ENCODE results near the gene ENOX1. TPM values are rescaled to one million over a fixed set of nuclear protein-coding genes. Genes with fewer than 3 reads are reported as not detected.
A peak's percentile ranks its signal among the peaks of the same experiment; 100 is the strongest.

Gene ENOX1
- total and polyA plus RNA-seq, 2 donors, result 4.0 to 5.7 TPM

DNA sequence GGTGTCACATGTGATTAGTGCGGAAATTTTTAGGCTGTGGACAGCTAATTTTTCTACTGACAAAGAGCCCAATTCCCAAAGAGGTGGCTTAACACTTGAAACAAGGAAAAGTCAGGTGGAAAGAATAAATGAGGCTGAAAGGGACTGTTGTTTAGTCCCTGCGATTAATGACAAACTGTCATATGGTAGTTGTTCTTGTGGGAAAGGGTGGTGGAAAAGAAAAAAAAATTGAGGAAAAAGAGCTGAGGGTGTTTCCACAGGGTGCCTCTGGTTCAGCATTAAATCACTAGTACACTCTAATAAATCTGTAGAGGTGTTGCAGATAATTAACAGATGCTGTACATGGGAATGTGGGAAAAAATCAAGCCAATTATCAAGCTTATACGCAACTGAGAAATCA, 462.6 kb downstream of the ENOX1 start:
- H3K9me3 ChIP-seq (ENCODE audit: control insufficient read depth in 2 of 2, insufficient read depth in 1 of 2, low read length in 1 of 2), result no peaks in the 10 kb centered on the region
- H3K36me3 ChIP-seq (ENCODE audit: control insufficient read depth in 2 of 2, insufficient read depth in 2 of 2, low read length in 1 of 2), result no peaks in the 10 kb centered on the region
- no peak overlapping the region for H3K27ac ChIP-seq (ENCODE audit: low read depth in 1 of 2, low read length in 1 of 2)
- no peaks in the 10 kb centered on the region for H3K4me1 ChIP-seq (ENCODE audit: control insufficient read depth in 2 of 2, insufficient read depth in 2 of 2, low read length in 2 of 2)
- DNase-seq (ENCODE audit: low read depth in 6 of 9, low spot score in 9 of 9), result no peak
- WGBS, result 83% methylated on average over 3 of the region's 3 CpGs
- H3K4me3 ChIP-seq (ENCODE audit: low read length in 2 of 2), result no peak overlapping the region
- H3K27me3 ChIP-seq (ENCODE audit: control insufficient read depth in 2 of 2, insufficient read depth in 1 of 2, low read length in 1 of 2), result no peaks in the 10 kb centered on the region

DNA sequence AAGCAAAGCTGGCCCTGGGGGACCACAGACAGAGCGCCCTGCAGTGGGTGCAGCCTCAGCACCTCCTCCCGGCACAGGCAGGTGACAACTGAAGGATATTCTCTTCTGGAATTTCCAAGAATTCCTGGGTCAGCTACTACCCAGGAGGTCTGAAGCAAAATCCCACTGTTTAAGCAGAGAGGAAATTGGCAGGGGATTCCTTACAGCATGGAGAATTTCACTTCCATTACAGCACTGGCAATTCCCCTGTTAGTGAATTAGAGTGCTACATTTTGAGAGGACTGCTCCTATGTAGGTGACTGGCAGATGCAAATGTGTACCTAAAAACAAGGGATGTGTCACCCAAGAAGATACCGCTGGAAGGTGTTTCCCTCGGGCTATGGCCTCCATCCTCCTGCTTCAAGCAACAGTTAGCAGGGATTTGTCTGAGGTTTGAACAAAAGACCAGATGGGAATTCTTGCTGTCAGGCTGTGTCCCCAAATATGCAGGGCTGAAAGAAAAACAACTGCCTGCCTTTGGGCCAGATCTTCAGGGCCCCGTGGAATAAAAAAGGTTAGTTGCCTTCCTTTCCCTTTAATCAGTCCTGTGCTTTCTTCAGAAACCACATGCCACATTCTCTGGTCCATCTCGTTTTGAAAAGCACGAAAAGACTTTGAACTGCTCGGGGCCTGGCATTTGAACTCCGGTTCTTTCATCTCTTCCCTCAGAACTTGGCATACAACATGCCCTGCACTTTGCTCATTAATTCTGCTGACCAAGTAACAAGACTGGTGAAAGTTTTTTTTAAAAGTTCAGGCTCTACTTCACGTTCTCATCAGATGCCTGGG, 466.9 kb downstream of the ENOX1 start:
- Histone ChIP-seq H3K4me1 (ENCODE audit: control insufficient read depth in 2 of 2, insufficient read depth in 2 of 2, low read length in 2 of 2) (peaks cover 0 to 6% of the 10 kb centered on the region in 2 donors), H3K27ac (ENCODE audit: low read depth in 1 of 2, low read length in 1 of 2) (no peak overlapping the region), H3K9me3 (ENCODE audit: control insufficient read depth in 2 of 2, insufficient read depth in 1 of 2, low read length in 1 of 2) (no peaks in the 10 kb centered on the region), H3K4me3 (ENCODE audit: low read length in 2 of 2) (no peak overlapping the region), H3K36me3 (ENCODE audit: control insufficient read depth in 2 of 2, insufficient read depth in 2 of 2, low read length in 1 of 2) (no peaks in the 10 kb centered on the region), H3K27me3 (ENCODE audit: control insufficient read depth in 2 of 2, insufficient read depth in 1 of 2, low read length in 1 of 2) (no peaks in the 10 kb centered on the region)
- no peak for DNase-seq (ENCODE audit: low read depth in 6 of 9, low spot score in 9 of 9)
- WGBS, result 92% methylated on average over 10 of the region's 10 CpGs

DNA sequence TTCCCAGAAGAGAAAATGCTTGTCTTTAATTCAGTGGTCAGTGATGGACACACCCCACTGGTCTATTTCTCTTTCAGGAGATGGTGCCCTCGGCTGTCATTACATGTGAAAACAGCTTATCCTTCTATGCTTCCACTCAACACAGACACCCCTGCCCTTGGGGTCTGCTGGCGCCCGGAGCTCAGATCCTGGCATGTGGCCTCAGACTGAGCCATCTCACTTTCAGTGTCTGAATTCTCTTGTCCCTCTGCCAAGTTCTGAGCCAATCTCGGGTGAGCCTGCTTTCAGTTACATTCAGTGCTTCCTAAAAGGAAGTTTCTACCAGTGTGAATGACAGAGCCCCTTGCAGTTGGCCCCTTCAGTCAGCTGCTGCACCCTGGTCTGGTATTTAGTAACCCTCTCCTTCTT, 469.8 kb downstream of the ENOX1 start:
- H3K36me3 ChIP-seq (ENCODE audit: control insufficient read depth in 2 of 2, insufficient read depth in 2 of 2, low read length in 1 of 2), result no peaks in the 10 kb centered on the region
- 16% methylated on average over 4 of the region's 4 CpGs for WGBS
- DNase-seq (ENCODE audit: low read depth in 6 of 9, low spot score in 9 of 9), result peak in 1 of 9 donors; percentile 12

DNA sequence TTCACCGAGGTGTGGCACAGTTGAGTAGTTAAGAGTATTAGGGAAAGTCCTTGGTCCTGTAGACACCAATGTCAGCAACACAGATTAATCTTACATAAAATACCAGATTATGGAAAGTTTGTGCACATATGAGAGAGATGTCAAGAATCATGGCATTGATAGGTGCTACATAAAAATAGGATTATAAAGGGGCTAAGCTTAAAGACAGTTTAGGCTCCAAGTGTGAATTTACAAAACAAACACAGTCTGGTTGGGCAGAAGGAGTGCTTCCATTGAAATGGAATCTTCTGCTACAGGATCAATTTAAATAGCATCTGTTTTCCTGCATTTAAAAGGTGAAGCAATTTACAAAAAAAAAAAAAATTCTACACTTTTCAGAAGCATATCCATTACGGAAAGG, 470.5 kb downstream of the ENOX1 start:
- H3K4me1 ChIP-seq (ENCODE audit: control insufficient read depth in 2 of 2, insufficient read depth in 2 of 2, low read length in 2 of 2), result peaks cover 0 to 6% of the 10 kb centered on the region in 2 donors
- no peaks in the 10 kb centered on the region for H3K9me3 ChIP-seq (ENCODE audit: control insufficient read depth in 2 of 2, insufficient read depth in 1 of 2, low read length in 1 of 2)
- WGBS, result 93% methylated on average over 2 of the region's 2 CpGs
- no peaks in the 10 kb centered on the region for H3K27me3 ChIP-seq (ENCODE audit: control insufficient read depth in 2 of 2, insufficient read depth in 1 of 2, low read length in 1 of 2)
- H3K4me3 ChIP-seq (ENCODE audit: low read length in 2 of 2), result no peak overlapping the region
- H3K36me3 ChIP-seq (ENCODE audit: control insufficient read depth in 2 of 2, insufficient read depth in 2 of 2, low read length in 1 of 2), result no peaks in the 10 kb centered on the region
- peak overlapping the region in 1 of 2 donors; percentile 31 for H3K27ac ChIP-seq (ENCODE audit: low read depth in 1 of 2, low read length in 1 of 2)
- DNase-seq (ENCODE audit: low read depth in 6 of 9, low spot score in 9 of 9), result no peak

More for the DNA sequence above, 469.8 kb downstream of the ENOX1 start:
- H3K27me3 ChIP-seq (ENCODE audit: control insufficient read depth in 2 of 2, insufficient read depth in 1 of 2, low read length in 1 of 2), result no peaks in the 10 kb centered on the region
- H3K27ac ChIP-seq (ENCODE audit: low read depth in 1 of 2, low read length in 1 of 2), result no peak overlapping the region
- H3K4me3 ChIP-seq (ENCODE audit: low read length in 2 of 2), result no peak overlapping the region
- peaks cover 0 to 6% of the 10 kb centered on the region in 2 donors for H3K4me1 ChIP-seq (ENCODE audit: control insufficient read depth in 2 of 2, insufficient read depth in 2 of 2, low read length in 2 of 2)
- H3K9me3 ChIP-seq (ENCODE audit: control insufficient read depth in 2 of 2, insufficient read depth in 1 of 2, low read length in 1 of 2), result no peaks in the 10 kb centered on the region

DNA sequence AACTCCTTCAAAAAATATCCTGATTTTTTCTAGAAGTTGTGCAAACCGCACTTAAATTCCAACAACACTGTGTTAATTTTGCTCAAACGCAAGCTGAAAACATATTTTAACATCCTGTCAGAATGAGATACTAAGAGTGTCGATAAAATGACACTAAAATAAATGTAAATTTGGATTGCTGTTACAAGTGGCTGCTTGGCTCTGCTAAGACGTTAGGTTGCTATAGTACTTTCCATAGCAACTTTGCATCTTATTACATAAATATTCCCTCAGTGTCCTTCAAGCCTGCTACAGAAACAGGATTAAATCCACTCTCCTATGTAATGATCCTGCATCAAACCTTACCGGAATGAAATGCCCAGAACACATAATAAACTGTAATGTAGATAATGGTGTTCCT, 471.2 kb downstream of the ENOX1 start:
- Histone ChIP-seq H3K4me3 (ENCODE audit: low read length in 2 of 2) (no peak overlapping the region), H3K4me1 (ENCODE audit: control insufficient read depth in 2 of 2, insufficient read depth in 2 of 2, low read length in 2 of 2) (peaks cover 0 to 6% of the 10 kb centered on the region in 2 donors), H3K36me3 (ENCODE audit: control insufficient read depth in 2 of 2, insufficient read depth in 2 of 2, low read length in 1 of 2) (no peaks in the 10 kb centered on the region), H3K27ac (ENCODE audit: low read depth in 1 of 2, low read length in 1 of 2) (no peak overlapping the region), H3K27me3 (ENCODE audit: control insufficient read depth in 2 of 2, insufficient read depth in 1 of 2, low read length in 1 of 2) (no peaks in the 10 kb centered on the region), H3K9me3 (ENCODE audit: control insufficient read depth in 2 of 2, insufficient read depth in 1 of 2, low read length in 1 of 2) (no peaks in the 10 kb centered on the region)
- 95% methylated on average over 5 of the region's 5 CpGs for WGBS
- no peak for DNase-seq (ENCODE audit: low read depth in 6 of 9, low spot score in 9 of 9)

DNA sequence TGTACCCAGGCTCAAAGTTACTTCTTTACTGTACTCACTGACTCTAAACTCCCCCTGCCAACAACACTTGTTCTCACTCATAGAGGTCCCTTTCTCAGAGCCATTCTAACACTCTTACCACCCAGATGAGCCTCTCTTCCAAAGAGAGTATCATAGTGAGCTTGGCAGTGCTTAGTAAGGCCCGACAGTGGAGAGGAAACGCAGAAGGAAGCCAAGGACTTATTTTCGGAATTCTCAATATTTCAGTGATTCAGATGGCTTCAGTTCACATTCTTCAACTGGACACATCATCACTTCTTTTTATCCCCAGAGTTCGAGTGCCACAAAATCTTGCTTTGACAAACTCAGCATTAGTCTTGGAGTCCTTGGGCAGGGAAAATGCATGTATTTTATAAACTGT, 477.5 kb downstream of the ENOX1 start:
- H3K9me3 ChIP-seq (ENCODE audit: control insufficient read depth in 2 of 2, insufficient read depth in 1 of 2, low read length in 1 of 2), result no peaks in the 10 kb centered on the region
- H3K27ac ChIP-seq (ENCODE audit: low read depth in 1 of 2, low read length in 1 of 2), result no peak overlapping the region
- H3K36me3 ChIP-seq (ENCODE audit: control insufficient read depth in 2 of 2, insufficient read depth in 2 of 2, low read length in 1 of 2), result no peaks in the 10 kb centered on the region
- no peaks in the 10 kb centered on the region for H3K4me1 ChIP-seq (ENCODE audit: control insufficient read depth in 2 of 2, insufficient read depth in 2 of 2, low read length in 2 of 2)
- H3K27me3 ChIP-seq (ENCODE audit: control insufficient read depth in 2 of 2, insufficient read depth in 1 of 2, low read length in 1 of 2), result no peaks in the 10 kb centered on the region
- 72% methylated on average over 4 of the region's 4 CpGs for WGBS
- DNase-seq (ENCODE audit: low read depth in 6 of 9, low spot score in 9 of 9), result no peak
- H3K4me3 ChIP-seq (ENCODE audit: low read length in 2 of 2), result no peak overlapping the region

DNA sequence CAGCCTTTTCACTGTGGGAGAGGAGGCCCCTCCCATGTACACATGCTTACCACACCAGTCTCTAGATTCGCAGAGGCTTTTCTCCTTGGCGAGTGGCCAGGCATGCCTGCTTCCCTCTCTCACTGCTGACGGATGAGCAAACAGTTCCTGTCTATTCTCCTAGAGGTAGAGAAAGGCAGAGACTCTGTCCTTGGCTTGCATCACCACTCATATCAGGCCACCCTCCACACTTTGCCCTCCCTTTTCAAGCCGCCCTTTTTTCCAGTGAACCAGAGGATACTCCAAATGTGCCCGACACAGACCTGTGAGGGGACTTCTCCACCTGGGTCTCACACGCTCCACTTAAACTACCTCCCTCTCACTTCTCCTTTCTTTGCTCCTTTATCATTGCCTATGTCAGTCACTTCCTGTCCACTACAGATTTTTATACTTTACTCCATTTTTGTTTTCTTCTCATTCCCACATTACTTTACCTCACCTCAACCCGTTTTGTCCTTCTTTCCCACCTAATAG, 478.8 kb downstream of the ENOX1 start:
- peak in 1 of 9 donors; percentile 22 for DNase-seq (ENCODE audit: low read depth in 6 of 9, low spot score in 9 of 9)
- H3K27me3 ChIP-seq (ENCODE audit: control insufficient read depth in 2 of 2, insufficient read depth in 1 of 2, low read length in 1 of 2), result no peaks in the 10 kb centered on the region
- H3K27ac ChIP-seq (ENCODE audit: low read depth in 1 of 2, low read length in 1 of 2), result no peak overlapping the region
- H3K36me3 ChIP-seq (ENCODE audit: control insufficient read depth in 2 of 2, insufficient read depth in 2 of 2, low read length in 1 of 2), result no peaks in the 10 kb centered on the region
- WGBS, result 23% methylated on average over 7 of the region's 7 CpGs
- H3K4me1 ChIP-seq (ENCODE audit: control insufficient read depth in 2 of 2, insufficient read depth in 2 of 2, low read length in 2 of 2), result peaks cover 0 to 9% of the 10 kb centered on the region in 2 donors
- no peaks in the 10 kb centered on the region for H3K9me3 ChIP-seq (ENCODE audit: control insufficient read depth in 2 of 2, insufficient read depth in 1 of 2, low read length in 1 of 2)
- no peak overlapping the region for H3K4me3 ChIP-seq (ENCODE audit: low read length in 2 of 2)

DNA sequence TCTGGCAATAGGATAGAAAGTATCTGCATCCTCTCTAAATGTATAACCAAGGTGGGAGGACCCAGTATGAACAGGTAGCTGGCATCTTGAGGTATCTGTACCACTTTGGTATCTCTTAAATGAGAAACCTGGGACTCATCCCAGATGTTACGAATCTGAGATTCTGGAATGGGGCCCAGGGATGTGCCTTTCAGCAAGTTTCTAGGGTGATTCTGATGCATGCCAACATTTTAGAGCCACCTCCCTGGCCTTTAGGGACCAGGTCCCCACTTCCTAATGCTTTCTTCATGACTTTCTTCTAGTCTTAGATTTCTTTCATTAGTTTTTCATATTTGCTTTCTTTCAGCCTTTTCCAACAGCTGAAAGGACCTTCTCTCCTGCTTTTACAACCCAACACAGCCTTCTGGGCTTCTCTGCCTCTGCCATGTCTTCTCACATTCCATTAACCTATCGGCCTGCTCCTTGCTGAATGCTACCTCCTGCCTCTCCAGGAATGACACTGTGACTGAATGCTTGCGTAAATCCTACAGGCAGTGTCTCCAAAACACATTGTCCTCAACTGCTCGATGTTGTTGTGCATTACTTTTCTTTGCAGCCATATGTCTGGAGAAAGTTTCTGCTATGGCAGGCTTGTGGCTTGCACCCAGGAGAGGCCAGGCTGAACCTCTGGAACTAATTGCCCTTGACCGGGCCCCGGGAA, 479.4 kb downstream of the ENOX1 start:
- no peaks in the 10 kb centered on the region for H3K36me3 ChIP-seq (ENCODE audit: control insufficient read depth in 2 of 2, insufficient read depth in 2 of 2, low read length in 1 of 2)
- peaks cover 0 to 9% of the 10 kb centered on the region in 2 donors for H3K4me1 ChIP-seq (ENCODE audit: control insufficient read depth in 2 of 2, insufficient read depth in 2 of 2, low read length in 2 of 2)
- WGBS, result 60% methylated on average over 6 of the region's 6 CpGs
- no peak overlapping the region for H3K27ac ChIP-seq (ENCODE audit: low read depth in 1 of 2, low read length in 1 of 2)
- H3K27me3 ChIP-seq (ENCODE audit: control insufficient read depth in 2 of 2, insufficient read depth in 1 of 2, low read length in 1 of 2), result no peaks in the 10 kb centered on the region
- H3K4me3 ChIP-seq (ENCODE audit: low read length in 2 of 2), result no peak overlapping the region
- no peaks in the 10 kb centered on the region for H3K9me3 ChIP-seq (ENCODE audit: control insufficient read depth in 2 of 2, insufficient read depth in 1 of 2, low read length in 1 of 2)
- DNase-seq (ENCODE audit: low read depth in 6 of 9, low spot score in 9 of 9), result no peak

DNA sequence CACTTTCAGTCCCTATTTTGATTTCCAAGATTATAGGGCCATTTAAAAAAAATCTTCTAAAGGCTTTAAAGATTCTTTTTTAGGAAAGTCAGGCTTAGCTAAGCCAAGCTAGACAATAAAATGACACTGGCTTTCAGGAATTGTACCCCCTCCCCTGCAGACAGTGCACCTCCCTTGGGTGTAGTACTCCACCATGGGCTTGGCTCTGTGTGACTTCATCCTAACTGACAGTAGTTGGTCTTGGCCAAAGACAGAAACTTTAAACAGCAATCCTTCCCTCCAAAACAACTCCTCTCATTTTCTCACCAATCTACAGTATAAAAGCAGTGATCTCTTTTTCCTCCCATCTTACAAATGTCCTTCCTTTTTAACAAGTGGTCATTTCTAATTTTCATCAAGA, 480.4 kb downstream of the ENOX1 start:
- Histone ChIP-seq H3K9me3 (ENCODE audit: control insufficient read depth in 2 of 2, insufficient read depth in 1 of 2, low read length in 1 of 2) (no peaks in the 10 kb centered on the region), H3K36me3 (ENCODE audit: control insufficient read depth in 2 of 2, insufficient read depth in 2 of 2, low read length in 1 of 2) (no peaks in the 10 kb centered on the region), H3K4me1 (ENCODE audit: control insufficient read depth in 2 of 2, insufficient read depth in 2 of 2, low read length in 2 of 2) (peaks cover 0 to 9% of the 10 kb centered on the region in 2 donors), H3K4me3 (ENCODE audit: low read length in 2 of 2) (no peak overlapping the region), H3K27me3 (ENCODE audit: control insufficient read depth in 2 of 2, insufficient read depth in 1 of 2, low read length in 1 of 2) (no peaks in the 10 kb centered on the region), H3K27ac (ENCODE audit: low read depth in 1 of 2, low read length in 1 of 2) (no peak overlapping the region)
- no peak for DNase-seq (ENCODE audit: low read depth in 6 of 9, low spot score in 9 of 9)
